Endothelial cell of hepatic sinusoid (primary cell): ENCODE measurements around the gene SGSM2.

Source experiments
- in situ Hi-C: cut with HindIII; loops from 2 replicates; pipeline ENCODE4 v1.10.0; 2017; ENCODE audit warnings: low sequenced_read_pairs

The SGSM2 gene

DNA sequence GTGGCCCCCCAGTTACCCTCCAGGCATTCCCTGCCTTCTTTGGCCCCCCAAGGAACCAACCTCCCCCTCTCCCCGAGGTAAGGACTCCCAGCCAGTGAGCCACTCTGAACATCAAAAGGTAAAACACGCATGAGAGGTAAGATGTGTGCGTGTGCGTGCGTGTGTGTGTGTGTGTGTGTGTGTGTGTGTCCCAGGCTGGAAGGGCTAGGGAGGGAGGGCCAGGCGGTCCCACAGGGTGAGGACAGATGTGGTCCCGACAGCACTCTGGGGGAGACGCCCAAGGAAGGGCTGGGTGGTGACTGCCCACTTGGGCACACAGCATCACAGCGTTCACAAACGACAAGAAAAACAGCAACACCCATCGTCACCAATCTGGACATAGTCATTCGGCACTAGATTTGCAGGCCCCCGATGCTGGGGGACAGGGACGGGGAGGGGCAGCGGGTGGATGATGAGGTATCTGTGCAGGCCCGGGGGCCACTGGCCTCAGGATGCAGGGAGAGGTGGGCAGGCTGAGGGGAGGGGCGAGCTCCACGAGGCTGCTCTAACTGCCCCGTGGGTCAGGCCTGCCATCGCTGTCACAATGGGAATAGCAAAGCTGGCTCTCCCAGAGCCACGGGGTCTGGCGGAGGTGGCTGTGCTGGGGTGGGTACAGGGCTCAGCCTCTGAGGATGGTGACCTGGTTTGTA lies 47.3 kb downstream of the SGSM2 start:
- in situ Hi-C loops, result no loop called here

DNA sequence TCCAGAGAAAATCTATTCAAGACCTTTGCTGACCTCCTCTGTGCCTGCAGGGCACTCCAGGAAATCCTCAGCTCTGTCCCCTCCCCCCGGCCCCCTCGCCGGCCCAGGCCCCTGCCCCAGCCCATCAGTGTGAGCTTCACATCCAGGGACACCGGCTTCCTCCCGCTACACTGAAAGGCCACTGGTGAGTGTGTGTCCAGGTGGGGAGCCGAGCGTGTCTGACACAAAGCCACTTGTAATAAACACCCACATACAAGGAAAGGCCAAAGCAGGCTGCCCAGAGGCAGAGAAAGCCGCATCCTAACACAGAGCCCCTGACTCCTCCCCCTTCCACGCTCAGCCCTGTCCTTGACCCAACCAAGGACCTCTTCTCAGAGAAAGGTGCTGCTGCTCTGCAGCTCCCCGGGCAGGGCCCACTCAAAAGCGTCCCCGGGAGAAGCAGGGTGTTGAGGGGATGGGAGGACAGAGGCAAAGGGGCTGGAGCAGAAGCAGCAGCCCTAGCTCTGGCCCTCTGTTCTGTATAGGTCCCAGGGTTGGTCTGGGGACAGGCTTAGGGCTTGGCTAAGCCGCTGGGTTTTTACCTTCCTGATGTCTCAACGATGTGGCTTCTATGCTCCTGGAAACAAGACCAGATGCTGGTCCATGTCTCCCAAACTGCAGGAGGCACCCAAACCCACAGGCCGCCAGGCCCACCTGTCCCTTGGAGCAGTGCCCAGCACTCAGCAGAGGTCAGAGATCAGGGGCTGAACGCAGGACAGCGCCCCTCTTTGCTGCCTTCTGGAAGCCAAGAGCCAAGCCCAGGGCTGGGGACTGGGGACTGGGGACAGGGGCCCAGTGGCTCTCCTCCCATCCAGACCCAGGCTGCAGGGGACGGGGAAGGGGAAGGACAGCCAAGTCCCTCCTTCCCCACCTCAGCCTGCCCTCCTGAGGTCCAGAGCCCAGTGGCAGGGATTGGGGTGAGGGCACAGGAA lies 48.2 kb downstream of the SGSM2 start:
- in situ Hi-C loops, result no loop called here

DNA sequence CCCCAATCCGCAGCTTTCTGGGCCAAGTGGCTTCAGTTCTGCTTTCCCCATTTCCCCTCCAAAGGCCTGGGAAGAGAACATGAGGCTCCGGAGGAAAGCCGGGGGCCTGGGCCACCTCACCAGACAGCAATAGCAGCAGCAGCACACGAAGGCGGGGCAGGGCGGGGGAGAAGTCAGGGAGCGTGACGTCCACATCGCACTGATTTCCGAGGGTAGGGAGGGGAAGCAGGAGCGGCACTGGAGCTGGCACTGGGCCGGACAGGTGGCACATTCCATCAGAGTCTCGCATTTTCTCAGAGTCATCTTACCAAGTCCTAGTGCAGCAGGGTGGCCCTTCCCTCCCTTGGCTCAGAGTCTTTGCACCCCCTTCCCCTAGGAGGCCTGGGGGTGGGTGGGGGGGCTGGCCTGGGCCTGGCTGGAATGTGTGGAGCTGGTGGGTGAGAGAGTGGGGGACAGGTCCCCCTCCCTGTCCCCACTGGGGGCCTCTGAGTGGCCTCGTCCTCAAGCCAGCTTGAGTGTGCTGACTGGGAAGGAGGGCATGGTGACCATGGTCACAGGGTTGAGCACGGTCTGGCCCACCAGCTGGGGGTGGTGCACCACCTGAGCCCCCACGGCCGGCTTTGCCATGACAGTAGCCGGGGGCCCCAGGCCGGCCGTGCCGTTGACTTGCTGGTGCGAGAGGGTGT lies 49.2 kb downstream of the SGSM2 start:
- in situ Hi-C loops, result no loop called here

DNA sequence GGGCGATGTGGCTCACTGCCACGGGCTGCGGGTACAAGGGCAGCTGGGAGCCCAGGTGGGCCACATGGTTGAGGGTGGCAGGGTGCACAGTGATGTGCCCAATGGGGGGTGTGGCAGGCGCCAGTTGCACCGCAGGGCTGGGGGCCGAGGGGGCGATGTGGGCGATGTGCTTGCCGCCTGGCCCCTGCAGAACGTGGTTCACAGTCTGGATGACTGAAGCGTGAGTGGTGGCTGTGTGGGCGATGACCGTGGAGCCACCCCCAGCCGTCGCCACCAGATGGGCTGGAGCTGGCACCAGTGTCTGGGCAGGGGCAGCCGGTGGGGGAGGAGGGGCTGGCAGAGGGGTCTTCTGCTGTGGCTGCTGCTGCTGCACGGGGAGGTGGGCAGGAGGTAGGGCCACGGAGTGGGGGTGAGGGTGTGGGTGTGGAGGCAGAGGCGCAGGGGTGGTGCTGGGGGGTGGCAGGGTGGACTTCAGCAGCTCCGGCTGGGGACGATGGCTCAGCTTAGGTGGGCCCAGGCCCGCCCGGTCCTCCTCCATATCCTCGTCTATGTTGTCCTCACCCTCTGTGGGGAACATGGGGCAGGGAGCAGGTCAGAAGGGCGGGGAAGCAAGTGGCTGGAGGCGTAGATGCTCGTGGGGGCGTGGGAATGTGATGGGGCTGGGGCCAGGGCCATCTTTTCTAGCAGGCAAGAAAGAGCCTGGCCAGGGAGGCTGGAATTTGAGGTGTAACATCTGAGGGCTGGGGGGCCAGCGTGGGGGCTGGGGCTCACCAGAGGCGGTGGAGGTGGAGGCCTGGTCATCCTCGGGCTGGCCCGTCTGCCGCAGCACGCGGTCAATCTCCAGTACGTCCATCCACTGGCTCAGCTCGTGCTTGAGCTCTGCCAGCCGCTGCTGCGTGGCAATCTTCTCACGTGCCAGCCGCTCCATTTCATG lies 50.1 kb downstream of the SGSM2 start:
- in situ Hi-C loops, result no loop called here

DNA sequence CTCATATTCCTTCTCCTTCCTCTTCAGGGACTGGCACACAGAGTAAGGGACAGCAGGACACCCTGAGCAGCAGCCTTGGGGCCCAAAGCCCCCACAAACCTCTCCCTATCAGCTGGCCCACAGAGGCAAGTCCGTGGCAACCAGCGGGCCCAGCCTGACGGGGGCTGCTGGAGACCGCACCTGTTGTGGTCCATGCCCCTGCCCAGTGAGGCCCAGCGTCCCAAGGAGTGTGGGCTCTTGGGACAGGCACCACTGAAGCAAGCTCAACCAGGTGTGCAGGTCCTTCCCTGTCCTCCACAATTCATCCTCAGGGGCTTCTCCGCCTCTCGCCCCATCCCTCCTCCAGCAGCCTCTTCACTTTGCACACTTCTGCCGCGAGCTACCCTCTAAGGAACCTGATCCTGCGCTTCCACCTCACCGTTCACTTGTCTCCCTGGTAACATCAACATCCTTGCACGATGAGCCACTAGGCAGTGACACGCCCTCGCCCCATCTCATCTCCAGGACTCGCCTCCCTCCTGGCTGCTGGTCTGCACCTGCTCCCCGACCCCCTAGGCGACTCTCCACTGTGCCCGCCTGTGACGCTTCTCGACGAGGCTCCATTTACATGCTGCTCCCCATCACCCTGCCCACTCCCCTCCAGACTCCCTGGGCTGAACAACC lies 50.9 kb downstream of the SGSM2 start:
- in situ Hi-C loops, result no loop called here

DNA sequence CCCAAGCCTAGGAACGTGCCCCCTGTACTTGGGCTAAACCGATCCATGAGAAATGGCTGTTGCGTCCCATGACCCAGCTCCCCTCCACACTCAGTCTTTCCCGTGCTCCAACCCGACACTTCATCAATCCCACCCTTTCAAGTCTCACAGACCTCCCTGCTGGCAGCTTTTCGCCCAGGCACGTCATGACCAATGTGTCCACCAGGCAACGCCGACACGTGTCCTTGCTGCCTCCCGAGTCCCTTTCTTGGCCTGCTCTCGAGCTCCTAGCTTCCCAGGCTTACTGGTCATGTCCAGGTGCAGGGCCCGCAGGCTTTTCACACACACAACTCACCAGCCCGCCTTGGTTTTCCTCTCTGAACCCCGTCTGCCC lies 51.4 kb downstream of the SGSM2 start:
- in situ Hi-C loops, result no loop called here

DNA sequence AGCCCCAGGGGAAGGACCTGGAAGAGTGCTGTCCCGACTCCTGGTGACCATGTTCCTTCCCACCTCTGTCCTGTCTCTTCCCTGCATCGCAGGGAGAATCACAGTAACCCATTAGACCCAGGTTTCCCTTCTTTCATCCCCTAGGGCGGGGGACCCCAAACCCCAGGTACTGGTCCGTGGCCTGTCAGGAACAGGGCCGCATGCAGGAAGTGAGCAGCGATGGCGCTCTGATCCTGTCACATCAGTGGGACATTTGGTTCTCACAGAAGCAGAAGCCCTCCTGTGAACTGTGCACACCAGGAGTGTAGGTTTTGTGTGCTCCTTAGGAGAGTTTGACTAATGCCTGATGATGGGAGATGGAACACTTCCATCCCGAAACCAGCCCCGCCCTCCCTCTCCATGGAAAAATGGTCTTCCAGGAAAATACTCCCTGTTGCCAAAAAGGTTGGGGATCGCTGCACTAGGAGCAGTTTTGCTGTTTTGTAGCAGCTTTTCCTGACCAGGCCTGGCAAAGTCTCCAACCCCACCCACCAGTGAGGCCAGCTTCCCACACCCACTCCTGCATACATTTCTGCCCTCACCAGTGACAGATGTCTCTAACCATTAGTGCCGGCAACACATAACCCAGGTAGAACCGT lies 53.0 kb downstream of the SGSM2 start:
- in situ Hi-C loops, result no loop called here

DNA sequence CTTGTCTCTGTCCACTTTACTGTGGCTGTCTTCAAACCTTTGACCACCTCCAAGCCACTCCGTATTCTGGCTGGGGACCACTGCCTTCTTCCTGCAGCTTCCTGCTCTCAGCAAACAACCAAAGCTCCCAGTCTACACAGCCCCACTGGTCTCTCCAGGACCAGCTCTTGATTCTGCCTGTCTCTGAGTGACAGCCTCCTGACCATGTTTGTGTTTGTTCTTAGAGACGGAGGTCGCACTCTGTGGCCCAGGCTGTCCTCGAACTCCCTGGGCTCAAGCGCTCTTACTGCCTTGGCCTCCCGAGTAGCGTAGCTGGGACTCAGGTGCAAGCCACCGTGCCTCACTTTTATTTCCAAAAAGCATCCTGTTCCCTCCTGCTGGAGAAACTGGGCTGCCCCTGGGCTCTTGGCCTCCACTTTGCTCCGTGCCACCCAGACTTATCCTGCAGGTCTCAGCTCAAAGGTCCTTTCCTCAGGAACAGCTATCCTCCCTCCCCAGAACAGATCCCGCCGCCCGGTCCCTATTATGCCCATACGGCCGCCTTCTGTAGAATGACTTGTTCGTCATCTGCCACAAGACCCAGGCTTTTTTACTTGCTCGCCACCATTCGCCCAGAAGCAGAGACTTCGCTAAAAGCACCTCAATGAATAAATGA lies 54.4 kb downstream of the SGSM2 start:
- in situ Hi-C loops, result no loop called here

DNA sequence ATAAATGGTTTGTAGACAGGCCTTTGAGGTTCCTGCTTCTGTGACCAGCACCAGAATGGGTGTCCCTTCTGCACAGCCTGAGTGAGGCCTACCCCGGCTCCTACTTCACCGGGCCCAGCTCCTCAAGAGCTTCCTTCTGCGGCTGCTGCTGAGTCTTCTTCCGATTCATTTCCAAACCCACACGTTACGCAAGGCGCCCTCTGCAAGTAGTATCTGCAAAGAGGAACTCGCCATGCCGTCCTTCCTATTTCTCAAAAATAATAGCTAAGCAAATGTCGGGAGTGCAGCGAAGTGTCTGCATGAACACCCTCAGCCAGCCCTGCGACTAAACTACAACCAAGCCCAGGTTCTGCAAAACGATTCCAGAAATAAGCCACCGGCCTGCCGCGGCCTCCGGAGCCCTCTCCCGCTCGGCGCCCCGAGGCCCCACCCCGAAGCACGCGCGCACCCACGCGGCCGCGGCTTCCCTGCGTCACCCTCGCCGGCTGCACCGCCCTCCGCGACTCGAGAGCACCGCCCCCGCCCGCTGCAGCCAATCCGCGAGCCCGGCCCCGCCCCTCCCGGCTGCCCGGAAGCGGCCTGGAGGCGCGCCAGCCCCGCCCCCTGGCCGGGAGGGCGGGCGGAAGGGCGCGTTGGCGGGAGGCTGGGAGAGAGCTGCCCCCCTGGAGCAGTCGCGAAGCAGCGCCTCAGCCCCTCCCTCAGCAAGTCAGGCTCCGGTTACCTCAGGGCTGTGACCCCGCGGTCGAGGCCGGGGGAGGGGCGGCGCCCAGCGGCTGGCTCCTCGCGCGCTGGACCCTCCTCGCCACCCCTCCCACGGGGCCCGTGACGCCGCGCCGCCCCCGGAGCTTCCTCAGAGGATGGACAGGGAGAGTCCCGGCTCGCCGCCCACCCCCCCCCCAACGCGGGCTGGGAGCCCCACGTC lies 55.2 kb downstream of the SGSM2 start:
- in situ Hi-C loops, result no loop called here

DNA sequence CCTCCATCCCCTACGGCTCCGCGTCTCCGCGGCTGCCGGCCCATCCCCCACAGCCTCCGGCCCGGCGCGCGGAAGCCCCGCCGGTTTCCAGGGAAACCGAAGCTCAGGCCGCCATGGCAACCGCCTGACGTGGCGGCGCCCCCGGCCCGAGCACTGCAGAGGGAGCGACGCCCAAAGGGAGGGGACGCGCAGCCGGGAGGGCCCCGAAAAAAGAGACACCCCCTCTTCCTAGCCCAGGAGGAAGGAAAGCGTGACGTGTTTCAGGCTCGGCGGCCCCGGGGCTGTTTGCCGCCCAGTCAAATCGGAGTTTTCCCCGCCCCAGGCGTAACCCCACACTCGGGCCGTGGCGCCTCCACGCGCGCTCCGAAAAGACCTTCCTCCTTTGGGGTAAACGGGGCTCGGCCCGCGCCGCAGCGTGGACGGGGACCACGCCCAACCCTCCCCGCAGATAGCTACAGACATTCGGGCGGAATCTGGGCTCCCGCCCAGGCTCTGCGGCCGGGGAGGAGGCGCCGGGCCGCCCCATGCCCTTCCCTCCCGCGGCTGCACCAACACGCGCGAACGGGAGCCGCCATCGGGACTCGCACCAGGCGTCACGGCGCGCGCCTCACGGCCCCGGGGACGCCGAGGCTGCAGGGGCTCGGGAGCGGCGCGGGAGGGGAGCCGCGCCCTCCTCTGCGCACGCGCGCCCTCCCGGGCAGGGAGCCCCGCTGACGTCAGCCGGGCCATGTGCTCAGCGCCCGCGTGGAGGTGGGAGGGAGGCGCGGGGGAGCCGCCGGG lies 56.1 kb downstream of the SGSM2 start:
- in situ Hi-C loops, result no loop called here

DNA sequence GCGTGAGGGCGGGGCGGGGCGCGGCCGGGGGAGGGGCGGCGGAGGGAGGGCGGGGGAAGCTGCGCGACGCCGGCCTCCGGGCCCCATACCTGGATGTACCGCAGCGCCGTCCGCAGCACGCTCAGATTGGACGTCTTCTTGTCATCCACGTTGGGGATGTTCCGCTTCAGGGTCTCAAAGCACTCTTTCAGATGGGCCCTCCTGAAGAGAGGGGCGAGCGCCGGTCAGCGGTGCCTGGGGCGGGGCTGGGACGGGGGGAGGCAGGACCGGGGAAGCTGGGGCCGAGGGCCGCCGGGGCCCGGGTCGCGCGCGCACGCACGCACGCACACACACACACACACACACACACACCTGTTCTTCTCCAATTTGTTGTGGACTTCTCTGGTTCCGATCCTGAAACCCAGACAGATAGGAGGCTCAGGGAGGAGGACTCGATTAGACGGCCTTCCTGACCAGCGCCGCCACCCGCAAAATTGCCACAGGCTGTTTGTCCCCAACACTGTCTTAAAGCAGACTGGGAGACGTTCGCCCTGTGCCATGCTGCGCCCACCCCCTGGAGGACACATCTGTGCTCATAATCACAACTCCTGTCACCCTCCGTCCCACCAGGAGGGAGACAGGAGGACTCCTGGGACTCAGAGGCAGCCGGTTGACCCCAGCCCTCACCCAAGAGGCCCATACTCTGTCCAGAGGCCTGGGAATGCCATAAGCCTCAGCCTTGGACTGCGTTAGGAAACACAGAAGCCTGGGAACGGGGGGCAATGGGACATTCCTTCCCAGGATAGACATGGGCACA lies 56.9 kb downstream of the SGSM2 start:
- in situ Hi-C loops, result no loop called here

DNA sequence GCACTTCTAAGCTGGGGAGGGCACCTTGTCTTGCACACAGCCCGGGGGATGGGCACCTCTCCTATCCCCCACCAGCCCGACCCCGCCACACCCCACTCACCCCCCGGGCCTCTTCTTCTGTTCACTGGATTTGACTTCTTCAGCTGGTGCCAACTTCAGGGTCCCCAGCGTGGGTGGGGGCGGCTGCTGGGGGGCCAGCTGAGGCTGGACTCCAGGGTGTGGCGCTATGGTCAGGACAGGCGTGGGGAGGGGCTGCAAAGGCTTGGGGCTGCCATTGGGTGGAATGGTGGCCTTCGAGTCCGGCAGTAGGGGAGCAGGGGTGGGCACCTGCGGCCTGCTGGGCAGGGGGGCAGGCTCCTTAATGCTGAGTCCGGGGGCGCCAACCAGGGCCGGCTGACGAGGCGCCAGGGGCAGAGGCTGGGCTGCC lies 57.5 kb downstream of the SGSM2 start:
- in situ Hi-C loops, result no loop called here

DNA sequence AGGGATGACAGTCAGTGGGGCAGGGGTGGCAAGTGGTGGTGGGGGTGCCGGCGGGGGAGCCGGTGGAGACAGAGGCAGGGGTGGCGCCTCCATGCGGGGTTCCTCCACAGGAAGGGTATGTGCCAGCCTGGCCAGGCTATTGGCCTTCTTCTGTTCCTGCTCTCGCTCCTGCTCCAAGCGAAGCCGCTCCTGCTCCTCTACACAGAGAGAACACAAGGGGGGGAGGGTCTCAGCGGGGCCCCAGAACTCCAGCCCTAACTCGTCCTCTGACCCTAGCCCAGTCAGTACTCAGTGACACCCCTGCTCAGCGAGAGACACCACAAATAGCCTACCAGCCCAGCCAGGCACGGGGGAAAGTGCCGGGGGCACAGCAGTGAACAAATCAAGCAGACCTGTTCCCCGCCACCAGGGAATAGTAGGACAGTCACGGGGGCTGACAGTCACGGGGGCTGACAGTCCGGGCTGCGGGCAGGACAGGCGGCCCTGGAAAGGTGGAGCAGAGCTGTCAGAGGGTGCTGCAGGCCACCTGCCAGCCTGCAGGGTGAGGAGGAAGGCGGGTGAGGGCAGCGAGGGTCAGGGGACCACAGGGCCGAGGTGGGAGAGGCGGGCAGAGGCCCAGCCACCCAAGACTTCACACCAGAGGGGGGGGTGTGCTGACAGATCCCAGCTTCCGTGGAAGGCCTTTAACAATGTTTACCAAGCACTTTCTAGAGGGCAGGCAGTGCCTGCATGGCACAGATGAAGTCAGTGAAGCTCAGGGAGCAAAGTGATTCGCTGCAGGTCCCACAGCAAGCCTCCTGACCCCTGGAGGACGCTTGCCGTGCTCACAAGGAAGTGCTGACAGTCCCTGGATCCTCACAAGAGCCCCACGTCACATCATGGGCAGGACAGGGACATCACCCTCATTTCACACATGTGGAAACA lies 58.2 kb downstream of the SGSM2 start:
- in situ Hi-C loops, result no loop called here

DNA sequence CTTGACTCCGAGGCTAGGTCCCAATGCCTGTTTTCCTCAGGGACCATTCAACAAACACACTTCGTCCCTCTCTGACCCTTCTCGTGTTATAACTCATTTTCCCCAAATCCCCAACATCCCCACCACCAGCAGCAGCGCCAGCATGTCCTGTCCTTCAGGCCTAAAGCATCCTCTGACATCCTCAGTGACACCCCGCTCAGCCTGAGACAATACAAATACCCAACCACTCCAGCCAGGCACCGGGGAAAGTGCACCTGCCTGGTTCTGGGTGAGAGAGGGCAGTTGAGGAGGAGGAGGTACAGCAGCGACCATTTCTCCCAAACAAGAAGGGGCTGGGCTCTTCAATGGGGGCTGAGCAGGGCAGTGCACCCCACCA lies 58.9 kb downstream of the SGSM2 start:
- in situ Hi-C loops, result no loop called here

DNA sequence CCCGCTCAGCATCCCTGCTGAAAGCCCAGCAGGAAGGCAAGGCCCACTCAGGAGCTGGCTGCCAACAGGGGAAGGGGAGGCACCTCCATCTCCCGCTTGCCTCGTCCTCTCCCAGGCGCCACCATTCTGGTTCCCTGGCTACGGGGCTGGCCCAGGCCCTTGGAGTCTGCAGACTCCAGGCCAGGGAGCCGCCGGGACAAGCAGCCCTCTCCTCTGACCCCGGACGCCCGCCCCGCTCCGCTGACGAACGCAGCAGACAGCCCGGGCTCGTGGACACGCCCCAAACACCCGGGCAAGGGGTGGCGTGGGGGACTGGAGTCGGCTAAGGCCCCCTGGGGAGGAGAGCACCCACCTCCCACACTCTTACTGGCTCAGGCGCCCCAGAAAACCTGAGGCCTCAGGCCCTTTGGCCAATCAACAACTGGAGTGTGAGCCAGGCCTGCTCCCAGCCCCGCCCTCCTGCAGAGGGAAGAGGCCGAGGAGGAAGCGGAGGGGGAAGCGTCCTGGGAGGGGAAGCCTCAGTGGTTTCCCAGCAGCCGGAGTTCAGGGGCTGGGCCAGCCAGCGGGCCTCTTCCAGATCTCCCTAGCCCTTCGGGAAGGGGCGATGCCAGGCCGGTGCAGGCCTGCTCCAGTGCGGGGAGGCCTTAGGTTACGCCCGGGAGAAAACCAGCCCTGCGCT lies 59.4 kb downstream of the SGSM2 start:
- in situ Hi-C loops, result no loop called here
